Adrenal gland (tissue), 5 donors: Measurements from ENCODE around the gene EPSTI1.

ENCODE experiments used
- CTCF ChIP-seq, 6 experiments: fragments of 450-650 bp in 4 of 6; fragments of 200-600 bp in 2 of 6; sonication (generic) in 1 of 6; IDR thresholded peaks; 1 replicate in 5 of 6; 2 replicates in 1 of 6; pipeline versions ENCODE4 v1.5.1 to v1.8.0; 2016 to 2021; ENCODE audit warnings: antibody characterized with exemption in 6 of 6, mild to moderate bottlenecking in 2 of 6, moderate library complexity in 1 of 6
- POLR2A ChIP-seq, 2 donors: fragments of 450-650 bp; IDR thresholded peaks; one replicate each; pipeline ENCODE4 v1.6.1; 2017; ENCODE audit warnings: antibody characterized with exemption in 2 of 2, mild to moderate bottlenecking in 2 of 2, moderate library complexity in 1 of 2
- donor health status: DM: no; HTN: no; CAD: no.

GRCh38 chr13:42950181-42950580 is 41.9 kb downstream of the EPSTI1 start:
- no peak for TF ChIP-seq CTCF (IDR thresholded peaks at IDR 0.05)
- TF ChIP-seq POLR2A (IDR thresholded peaks at IDR 0.05) = no peak
